BLaER1 treated with 17β-estradiol and CSF1 and Interleukin-3, amounts not matched to agents 10 nM and 100 nM (cell line): ENCODE data around the gene DNTT.

ENCODE experiments used
- H3K27ac ChIP-seq, 11 experiments: shearing (Covaris generic); formaldehyde crosslinking; 2 replicates each; pipeline ENCODE4 v1.8.1; 2022
- H3K27me3 ChIP-seq, 11 experiments: shearing (Covaris generic); formaldehyde crosslinking; 2 replicates each; pipeline ENCODE4 v1.8.1; 2022
- H3K36me3 ChIP-seq, 11 experiments: shearing (Covaris generic); formaldehyde crosslinking; 2 replicates each; pipeline ENCODE4 v1.8.1; 2022
- H3K4me1 ChIP-seq, 10 experiments: shearing (Covaris generic); formaldehyde crosslinking; 2 replicates each; pipeline ENCODE4 v1.8.1; 2022
- H3K4me2 ChIP-seq, 11 experiments: shearing (Covaris generic); formaldehyde crosslinking; 2 replicates each; pipeline ENCODE4 v1.8.1; 2022
- H3K4me3 ChIP-seq, 10 experiments: shearing (Covaris generic); formaldehyde crosslinking; 2 replicates each; pipeline ENCODE4 v1.8.1; 2022
- H3K9ac ChIP-seq, 11 experiments: shearing (Covaris generic); formaldehyde crosslinking; 2 replicates each; pipeline ENCODE4 v1.8.1; 2022
- H3K9me3 ChIP-seq, 11 experiments: shearing (Covaris generic); formaldehyde crosslinking; replicated peaks in 1 of 11; 2 replicates each; pipeline ENCODE4 v1.8.1; 2022
- H4K20me1 ChIP-seq, 11 experiments: shearing (Covaris generic); formaldehyde crosslinking; 2 replicates each; pipeline ENCODE4 v1.8.1; 2022
- Cebpa-rat ChIP-seq, 11 experiments: shearing (Covaris generic); IDR thresholded peaks; 2 replicates each; pipeline ENCODE4 v1.8.1; 2022

The DNTT gene

GRCh38 chr10:96317067-96317833, 13.0 kb downstream of the DNTT start:
- H4K20me1 ChIP-seq: peaks cover 0 to 98% (median 0%) of the 10 kb centered on the region in 11 experiments; a peak in 4 of 22 replicates
- peak overlapping the region in 1 of 11 experiments; percentile 31; a peak in 2 of 22 replicates for H3K27ac ChIP-seq
- no peak overlapping the region for H3K9ac ChIP-seq
- no peak for TF ChIP-seq Cebpa-rat (IDR thresholded peaks at IDR 0.05)
- peaks cover 0 to 100% (median 55%) of the 10 kb centered on the region in 11 experiments; a peak in 15 of 22 replicates for H3K36me3 ChIP-seq
- no peak overlapping the region for H3K4me3 ChIP-seq
- H3K9me3 ChIP-seq: no peaks in the 10 kb centered on the region
- peak overlapping the region in 1 of 11 experiments; percentile 46; a peak in 3 of 22 replicates for H3K4me2 ChIP-seq
- no peaks in the 10 kb centered on the region for H3K27me3 ChIP-seq
- peaks cover 8 to 57% (median 52%) of the 10 kb centered on the region in 10 experiments for H3K4me1 ChIP-seq

- peak overlapping the region in 3 of 11 experiments; percentile 3 to 39 (median 20); a peak in 3 of 22 replicates for H3K9ac ChIP-seq
- peak overlapping the region in 3 of 11 experiments; percentile 7 to 27 (median 7); a peak in 2 of 22 replicates for H3K4me2 ChIP-seq
- H3K36me3 ChIP-seq: peaks cover 0 to 100% (median 82%) of the 10 kb centered on the region in 11 experiments; a peak in 17 of 22 replicates
- TF ChIP-seq Cebpa-rat (IDR thresholded peaks at IDR 0.05): no peak
- no peak overlapping the region for H3K4me3 ChIP-seq
- H4K20me1 ChIP-seq: peaks cover 0 to 98% (median 0%) of the 10 kb centered on the region in 11 experiments; a peak in 4 of 22 replicates
- peak overlapping the region in 6 of 11 experiments; percentile 11 to 69 (median 34); a peak in 9 of 22 replicates for H3K27ac ChIP-seq
- no peaks in the 10 kb centered on the region for H3K27me3 ChIP-seq
- H3K4me1 ChIP-seq: peaks cover 8 to 31% (median 26%) of the 10 kb centered on the region in 10 experiments
- no peaks in the 10 kb centered on the region for H3K9me3 ChIP-seq
Measured at GRCh38 chr10:96319754-96320474, 15.7 kb downstream of the DNTT start.

GRCh38 chr10:96321822-96322221, 17.6 kb downstream of the DNTT start:
- Histone ChIP-seq H3K9me3 (no peaks in the 10 kb centered on the region), H3K9ac (no peak overlapping the region), H3K27ac (peak overlapping the region in 1 of 11 experiments; percentile 12; a peak in 1 of 22 replicates), H3K4me2 (no peak overlapping the region), H3K36me3 (peaks cover 0 to 100% (median 98%) of the 10 kb centered on the region in 11 experiments; a peak in 17 of 22 replicates), H3K4me1 (peaks cover 0 to 20% (median 10%) of the 10 kb centered on the region in 10 experiments; a peak in 14 of 20 replicates), H3K27me3 (no peaks in the 10 kb centered on the region), H4K20me1 (peaks cover 0 to 98% (median 0%) of the 10 kb centered on the region in 11 experiments; a peak in 4 of 22 replicates), H3K4me3 (no peak overlapping the region)
- no peak for TF ChIP-seq Cebpa-rat (IDR thresholded peaks at IDR 0.05)

GRCh38 chr10:96322275-96322674, 18.0 kb downstream of the DNTT start:
- Histone ChIP-seq H3K27me3 (no peaks in the 10 kb centered on the region), H3K4me2 (no peak overlapping the region), H3K36me3 (peaks cover 0 to 100% (median 98%) of the 10 kb centered on the region in 11 experiments; a peak in 17 of 22 replicates), H3K27ac (peak overlapping the region in 1 of 11 experiments; percentile 12; a peak in 1 of 22 replicates), H3K9me3 (no peaks in the 10 kb centered on the region), H4K20me1 (peaks cover 0 to 98% (median 0%) of the 10 kb centered on the region in 11 experiments; a peak in 4 of 22 replicates), H3K9ac (no peak overlapping the region), H3K4me1 (peaks cover 0 to 20% (median 9%) of the 10 kb centered on the region in 10 experiments; a peak in 13 of 20 replicates), H3K4me3 (no peak overlapping the region)
- TF ChIP-seq Cebpa-rat (IDR thresholded peaks at IDR 0.05): no peak

- H3K27ac ChIP-seq: peak overlapping the region in 1 of 11 experiments; percentile 8; a peak in 1 of 22 replicates
- H3K4me2 ChIP-seq: no peak overlapping the region
- H3K4me1 ChIP-seq: peaks cover 0 to 26% (median 17%) of the 10 kb centered on the region in 10 experiments; a peak in 16 of 20 replicates
- no peaks in the 10 kb centered on the region for H3K27me3 ChIP-seq
- no peaks in the 10 kb centered on the region for H3K9me3 ChIP-seq
- no peak for TF ChIP-seq Cebpa-rat (IDR thresholded peaks at IDR 0.05)
- peaks cover 0 to 100% (median 0%) of the 10 kb centered on the region in 11 experiments; a peak in 5 of 22 replicates for H4K20me1 ChIP-seq
- H3K4me3 ChIP-seq: no peak overlapping the region
- H3K36me3 ChIP-seq: peaks cover 0 to 100% (median 98%) of the 10 kb centered on the region in 11 experiments; a peak in 17 of 22 replicates
- no peak overlapping the region for H3K9ac ChIP-seq
Measured at GRCh38 chr10:96324447-96324846, 20.2 kb downstream of the DNTT start.

- no peaks in the 10 kb centered on the region for H3K9me3 ChIP-seq
- H3K4me3 ChIP-seq: no peak overlapping the region
- H3K4me1 ChIP-seq: peaks cover 0 to 23% (median 12%) of the 10 kb centered on the region in 10 experiments; a peak in 13 of 20 replicates
- no peaks in the 10 kb centered on the region for H3K27me3 ChIP-seq
- H3K27ac ChIP-seq: no peak overlapping the region; a peak in 2 of 22 replicates
- no peak overlapping the region for H3K9ac ChIP-seq
- H4K20me1 ChIP-seq: peaks cover 0 to 100% (median 0%) of the 10 kb centered on the region in 11 experiments; a peak in 5 of 22 replicates
- TF ChIP-seq Cebpa-rat (IDR thresholded peaks at IDR 0.05): no peak
- no peak overlapping the region for H3K4me2 ChIP-seq
- peaks cover 0 to 100% (median 98%) of the 10 kb centered on the region in 11 experiments; a peak in 17 of 22 replicates for H3K36me3 ChIP-seq
Measured at GRCh38 chr10:96325719-96326373, 21.6 kb downstream of the DNTT start.

- H4K20me1 ChIP-seq: peaks cover 0 to 100% (median 0%) of the 10 kb centered on the region in 11 experiments; a peak in 5 of 22 replicates
- peaks cover 0 to 23% (median 11%) of the 10 kb centered on the region in 10 experiments; a peak in 12 of 20 replicates for H3K4me1 ChIP-seq
- peaks cover 0 to 100% (median 99%) of the 10 kb centered on the region in 11 experiments; a peak in 16 of 22 replicates for H3K36me3 ChIP-seq
- peak overlapping the region in 2 of 11 experiments; percentile 20 to 25; a peak in 3 of 22 replicates for H3K27ac ChIP-seq
- 0 out of 22 replicates have a peak overlapping the region, but pooled peaks of 1 of the 11 experiments have one; percentile 35 for H3K9ac ChIP-seq
- no peaks in the 10 kb centered on the region for H3K9me3 ChIP-seq
- no peak overlapping the region for H3K4me2 ChIP-seq
- no peaks in the 10 kb centered on the region for H3K27me3 ChIP-seq
- no peak for TF ChIP-seq Cebpa-rat (IDR thresholded peaks at IDR 0.05)
- H3K4me3 ChIP-seq: no peak overlapping the region
Measured at GRCh38 chr10:96327462-96327861, 23.2 kb downstream of the DNTT start.

GRCh38 chr10:96333101-96333500, 28.9 kb downstream of the DNTT start:
- H3K4me2 ChIP-seq: no peak overlapping the region
- H3K36me3 ChIP-seq: peaks cover 0 to 100% (median 92%) of the 10 kb centered on the region in 11 experiments; a peak in 15 of 22 replicates
- peaks cover 11 to 20% (median 16%) of the 10 kb centered on the region in 10 experiments; a peak in 19 of 20 replicates for H3K4me1 ChIP-seq
- no peak for TF ChIP-seq Cebpa-rat (IDR thresholded peaks at IDR 0.05)
- no peak overlapping the region for H3K4me3 ChIP-seq
- no peaks in the 10 kb centered on the region for H3K9me3 ChIP-seq
- H3K9ac ChIP-seq: no peak overlapping the region
- no peaks in the 10 kb centered on the region for H3K27me3 ChIP-seq
- peaks cover 0 to 99% (median 0%) of the 10 kb centered on the region in 11 experiments; a peak in 5 of 22 replicates for H4K20me1 ChIP-seq
- H3K27ac ChIP-seq: 0 out of 22 replicates have a peak overlapping the region, but pooled peaks of 1 of the 11 experiments have one; percentile 24
